ENCODE results near the gene C11orf97. TPM values are rescaled to one million over a fixed set of nuclear protein-coding genes. Genes with fewer than 3 reads are reported as not detected.

C11orf97 gene
- total RNA-seq, 1 donor from 2014 or later = 2.5 TPM

DNA sequence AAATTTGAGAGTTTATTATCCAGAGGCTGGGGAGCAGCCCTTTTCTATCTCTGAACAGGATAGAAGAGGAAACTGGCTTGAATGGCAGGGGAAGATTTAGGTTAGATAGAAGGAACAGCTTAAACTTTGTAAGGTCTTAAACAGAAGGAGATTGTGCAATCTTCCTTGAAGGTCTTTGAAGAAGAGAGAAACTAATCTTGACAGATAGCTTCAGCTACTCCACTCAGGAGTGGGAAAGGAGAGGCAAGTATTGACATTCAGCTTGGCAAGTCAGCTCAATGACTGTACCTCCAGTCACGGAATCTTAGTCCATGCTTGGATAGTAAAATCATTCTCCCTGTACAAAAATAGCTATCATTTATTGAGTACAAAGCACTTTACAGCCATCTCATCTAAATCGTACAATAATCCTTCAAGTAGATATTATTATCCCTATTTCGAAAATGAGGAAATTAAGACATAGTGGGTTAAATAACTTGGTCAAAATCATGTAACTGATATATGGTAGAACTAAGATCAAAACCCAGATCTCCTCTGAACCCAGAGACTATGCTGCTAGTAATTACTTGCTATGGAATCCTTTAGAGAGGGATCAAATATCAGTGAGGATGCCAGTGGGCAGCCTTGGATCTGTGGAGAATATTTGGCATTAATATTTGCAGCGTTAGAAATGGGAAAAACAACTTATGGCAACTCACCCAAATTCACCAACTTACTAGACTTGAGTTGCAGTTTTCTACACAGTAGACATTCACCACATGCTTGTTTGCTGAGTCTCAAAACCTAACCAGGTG, 14.6 kb downstream of the C11orf97 start:
- Histone ChIP-seq H3K4me1 (peaks cover 4% of the 10 kb centered on the region), H3K4me3 (no peak overlapping the region), H3K27ac (no peak overlapping the region), H3K27me3 (ENCODE audit: low read depth) (no peaks in the 10 kb centered on the region), H3K36me3 (no peaks in the 10 kb centered on the region), H3K9me3 (no peaks in the 10 kb centered on the region)
- ATAC-seq (no peak), DNase-seq (no peak)
- TF ChIP-seq, protein P1, sequence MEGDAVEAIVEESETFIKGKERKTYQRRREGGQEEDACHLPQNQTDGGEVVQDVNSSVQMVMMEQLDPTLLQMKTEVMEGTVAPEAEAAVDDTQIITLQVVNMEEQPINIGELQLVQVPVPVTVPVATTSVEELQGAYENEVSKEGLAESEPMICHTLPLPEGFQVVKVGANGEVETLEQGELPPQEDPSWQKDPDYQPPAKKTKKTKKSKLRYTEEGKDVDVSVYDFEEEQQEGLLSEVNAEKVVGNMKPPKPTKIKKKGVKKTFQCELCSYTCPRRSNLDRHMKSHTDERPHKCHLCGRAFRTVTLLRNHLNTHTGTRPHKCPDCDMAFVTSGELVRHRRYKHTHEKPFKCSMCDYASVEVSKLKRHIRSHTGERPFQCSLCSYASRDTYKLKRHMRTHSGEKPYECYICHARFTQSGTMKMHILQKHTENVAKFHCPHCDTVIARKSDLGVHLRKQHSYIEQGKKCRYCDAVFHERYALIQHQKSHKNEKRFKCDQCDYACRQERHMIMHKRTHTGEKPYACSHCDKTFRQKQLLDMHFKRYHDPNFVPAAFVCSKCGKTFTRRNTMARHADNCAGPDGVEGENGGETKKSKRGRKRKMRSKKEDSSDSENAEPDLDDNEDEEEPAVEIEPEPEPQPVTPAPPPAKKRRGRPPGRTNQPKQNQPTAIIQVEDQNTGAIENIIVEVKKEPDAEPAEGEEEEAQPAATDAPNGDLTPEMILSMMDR (IDR thresholded peaks at IDR 0.05) = no peak
- intact Hi-C loops (cut with DNase I) = no loop called here

DNA sequence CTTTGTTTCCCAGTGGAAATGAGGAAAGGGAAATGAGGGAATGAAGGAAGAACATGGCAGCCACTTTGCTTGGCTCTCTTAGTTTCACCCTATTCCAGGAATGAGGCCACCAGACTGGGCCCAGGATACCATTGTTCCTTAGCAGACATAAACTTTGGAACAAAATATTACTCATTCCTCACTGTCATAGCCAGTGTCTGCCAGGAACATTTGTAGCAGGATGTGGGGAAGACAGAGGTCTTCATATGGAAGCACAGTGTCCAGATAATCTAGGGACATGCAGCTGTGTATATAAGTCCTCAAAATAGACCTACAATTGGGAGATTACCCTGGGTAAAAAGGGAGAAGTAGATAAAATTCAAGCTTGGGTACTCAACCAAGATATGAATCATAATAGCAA, 16.3 kb downstream of the C11orf97 start:
- Histone ChIP-seq H3K36me3 (no peaks in the 10 kb centered on the region), H3K4me3 (no peak overlapping the region), H3K27ac (no peak overlapping the region), H3K4me1 (peaks cover 4% of the 10 kb centered on the region), H3K9me3 (no peaks in the 10 kb centered on the region), H3K27me3 (ENCODE audit: low read depth) (no peaks in the 10 kb centered on the region)
- ATAC-seq (no peak), DNase-seq (no peak)
- TF ChIP-seq, protein P1 (IDR thresholded peaks at IDR 0.05) = no peak
- intact Hi-C loops (cut with DNase I) = no loop called here

DNA sequence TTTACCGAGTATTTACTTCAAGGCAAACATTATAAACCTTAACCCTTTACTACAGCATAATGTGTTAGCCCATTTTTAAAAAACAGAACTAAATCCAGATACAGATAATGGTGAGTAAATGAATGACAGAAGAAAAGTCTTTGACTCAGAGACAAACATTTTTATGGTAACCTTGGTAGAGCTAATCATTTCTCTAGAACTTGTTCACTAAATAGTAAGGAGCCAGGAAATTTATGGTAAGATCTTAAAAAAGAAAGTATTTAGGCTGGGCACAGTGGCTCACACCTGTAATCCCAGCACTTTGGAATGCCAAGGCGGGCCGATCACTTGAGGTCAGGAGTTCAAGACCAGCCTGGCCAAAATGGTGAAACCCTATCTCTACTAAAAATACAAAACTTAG, 19.9 kb downstream of the C11orf97 start:
- H3K27ac ChIP-seq = no peak overlapping the region
- H3K4me3 ChIP-seq = no peak overlapping the region
- intact Hi-C loops (cut with DNase I) = no loop called here
- no peak for ATAC-seq
- TF ChIP-seq, protein P1 (IDR thresholded peaks at IDR 0.05) = no peak
- no peaks in the 10 kb centered on the region for H3K4me1 ChIP-seq
- H3K27me3 ChIP-seq (ENCODE audit: low read depth) = no peaks in the 10 kb centered on the region
- no peaks in the 10 kb centered on the region for H3K9me3 ChIP-seq
- no peak for DNase-seq
- H3K36me3 ChIP-seq = no peaks in the 10 kb centered on the region

DNA sequence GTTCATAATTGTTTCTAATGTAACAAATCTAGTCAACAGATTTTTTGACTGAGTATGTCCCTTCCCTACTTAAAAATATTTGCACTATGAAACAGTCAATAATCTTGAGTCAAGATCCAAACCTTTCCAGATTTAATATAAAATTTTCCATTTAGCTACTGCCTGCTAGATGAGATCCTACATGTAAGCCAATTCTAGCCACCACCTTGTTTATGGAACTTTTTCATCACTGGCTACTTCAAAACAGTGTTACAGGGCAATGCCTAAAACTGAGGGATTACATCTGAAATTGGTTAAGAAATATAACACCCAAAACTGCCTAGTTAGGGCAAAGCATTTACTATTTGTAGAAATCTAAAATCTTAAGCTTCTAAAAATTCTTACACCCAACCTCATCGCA, 20.9 kb downstream of the C11orf97 start:
- intact Hi-C loops (cut with DNase I) = no loop called here
- TF ChIP-seq, protein P1 (IDR thresholded peaks at IDR 0.05) = no peak
- H3K4me3 ChIP-seq = no peak overlapping the region
- no peaks in the 10 kb centered on the region for H3K36me3 ChIP-seq
- no peaks in the 10 kb centered on the region for H3K27me3 ChIP-seq (ENCODE audit: low read depth)
- DNase-seq (no peak), ATAC-seq (no peak)
- H3K27ac ChIP-seq = no peak overlapping the region
- no peaks in the 10 kb centered on the region for H3K9me3 ChIP-seq
- H3K4me1 ChIP-seq = no peaks in the 10 kb centered on the region

DNA sequence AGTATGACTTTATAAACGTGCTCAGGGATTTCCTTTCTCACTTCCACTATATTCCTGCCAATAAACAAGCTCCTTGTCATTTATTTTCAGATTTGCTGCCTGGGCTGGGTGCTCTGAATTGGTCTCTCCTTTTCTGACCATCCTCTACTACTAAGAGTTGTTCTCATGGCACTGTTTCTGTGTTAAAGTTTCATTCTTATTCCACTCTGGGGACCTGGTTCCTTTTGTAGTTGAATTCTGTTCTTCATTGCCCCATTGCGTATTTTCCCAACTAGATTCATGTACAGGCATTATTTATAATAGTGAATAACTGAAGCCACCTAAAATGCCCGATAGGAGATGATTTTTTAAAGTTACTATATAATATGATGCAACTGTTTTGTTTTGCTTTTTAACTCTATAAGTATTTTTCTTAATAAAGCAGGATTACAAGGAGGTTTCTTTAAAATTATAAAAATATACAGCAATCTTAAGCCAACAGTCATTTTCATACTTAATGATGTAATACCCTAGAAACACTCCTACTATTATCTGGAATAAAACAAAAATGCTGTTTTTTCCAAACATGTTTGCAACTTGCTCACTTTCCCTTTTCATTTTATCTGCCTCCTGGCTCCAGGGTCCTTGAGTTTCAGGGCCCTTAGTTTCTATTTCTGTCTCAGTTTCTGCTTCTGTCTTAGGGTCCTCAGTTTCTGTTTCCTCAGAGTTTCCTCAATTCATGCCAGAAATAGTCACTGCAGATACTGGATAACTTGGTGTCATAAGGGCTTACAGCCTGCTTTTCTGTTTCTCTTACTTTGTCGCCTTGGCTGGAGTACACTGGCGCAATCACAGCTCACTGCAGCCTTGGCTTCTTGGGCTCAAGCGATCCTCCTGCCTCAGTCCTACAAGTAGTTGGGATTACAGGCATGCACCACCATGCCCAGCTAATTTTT, 21.7 kb downstream of the C11orf97 start:
- DNase-seq = no peak
- Histone ChIP-seq H3K4me1 (no peaks in the 10 kb centered on the region), H3K9me3 (no peaks in the 10 kb centered on the region), H3K27ac (no peak overlapping the region), H3K4me3 (no peak overlapping the region), H3K36me3 (no peaks in the 10 kb centered on the region), H3K27me3 (ENCODE audit: low read depth) (no peaks in the 10 kb centered on the region)
- intact Hi-C loops (cut with DNase I) = no loop called here
- ATAC-seq = no peak
- TF ChIP-seq, protein P1 (IDR thresholded peaks at IDR 0.05) = no peak
